Measurements from ENCODE around the gene TSR3.

DNA sequence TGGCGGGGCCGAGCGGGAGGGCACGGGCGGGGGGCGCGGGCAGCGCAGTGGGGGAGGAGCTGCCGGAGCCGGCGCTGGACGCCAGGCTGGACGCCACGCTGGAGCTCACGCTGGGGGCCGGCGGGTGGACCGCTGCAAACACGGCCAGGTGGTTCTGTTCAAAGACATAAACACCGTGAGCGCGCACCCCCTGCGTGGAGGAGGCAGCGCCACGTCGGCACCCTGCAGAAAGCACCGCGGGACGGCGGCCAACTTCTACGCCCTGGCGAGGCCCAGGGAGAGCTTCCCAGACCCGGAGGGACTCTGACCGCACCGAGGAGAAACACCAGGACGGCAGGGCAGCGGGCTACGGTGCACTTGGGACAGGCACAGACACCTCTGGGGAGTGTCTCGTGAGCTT is 33.6 kb upstream of the TSR3 start:
- TF ChIP-seq, protein P1, sequence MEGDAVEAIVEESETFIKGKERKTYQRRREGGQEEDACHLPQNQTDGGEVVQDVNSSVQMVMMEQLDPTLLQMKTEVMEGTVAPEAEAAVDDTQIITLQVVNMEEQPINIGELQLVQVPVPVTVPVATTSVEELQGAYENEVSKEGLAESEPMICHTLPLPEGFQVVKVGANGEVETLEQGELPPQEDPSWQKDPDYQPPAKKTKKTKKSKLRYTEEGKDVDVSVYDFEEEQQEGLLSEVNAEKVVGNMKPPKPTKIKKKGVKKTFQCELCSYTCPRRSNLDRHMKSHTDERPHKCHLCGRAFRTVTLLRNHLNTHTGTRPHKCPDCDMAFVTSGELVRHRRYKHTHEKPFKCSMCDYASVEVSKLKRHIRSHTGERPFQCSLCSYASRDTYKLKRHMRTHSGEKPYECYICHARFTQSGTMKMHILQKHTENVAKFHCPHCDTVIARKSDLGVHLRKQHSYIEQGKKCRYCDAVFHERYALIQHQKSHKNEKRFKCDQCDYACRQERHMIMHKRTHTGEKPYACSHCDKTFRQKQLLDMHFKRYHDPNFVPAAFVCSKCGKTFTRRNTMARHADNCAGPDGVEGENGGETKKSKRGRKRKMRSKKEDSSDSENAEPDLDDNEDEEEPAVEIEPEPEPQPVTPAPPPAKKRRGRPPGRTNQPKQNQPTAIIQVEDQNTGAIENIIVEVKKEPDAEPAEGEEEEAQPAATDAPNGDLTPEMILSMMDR (IDR thresholded peaks at IDR 0.05), result no peak
- TF ChIP-seq POLR2A (IDR thresholded peaks at IDR 0.05), result no peak

Measured in testis (tissue), 2 donors.